ENCODE results near the gene OAS3. TPM values are rescaled to one million over a fixed set of nuclear protein-coding genes. Genes with fewer than 3 reads are reported as not detected.

OAS3 gene
- total RNA-seq, 1 donor from 2014 or later = not detected

GRCh38 chr12:112963227-112963861 lies 25.1 kb downstream of the OAS3 start:
- Mint-ChIP-seq H3K9me3 (ENCODE audit: unreplicated experiment) (peaks cover 1% of the 10 kb centered on the region), H3K4me3 (ENCODE audit: unreplicated experiment) (no peak overlapping the region), H3K4me1 (ENCODE audit: low read depth, unreplicated experiment) (no peaks in the 10 kb centered on the region), H3K27me3 (ENCODE audit: unreplicated experiment) (peaks cover 2% of the 10 kb centered on the region), H3K27ac (ENCODE audit: unreplicated experiment) (no peak overlapping the region), H3K36me3 (ENCODE audit: unreplicated experiment) (peaks cover 19% of the 10 kb centered on the region)
- DNase-seq = no peak
- TF ChIP-seq, protein P1, sequence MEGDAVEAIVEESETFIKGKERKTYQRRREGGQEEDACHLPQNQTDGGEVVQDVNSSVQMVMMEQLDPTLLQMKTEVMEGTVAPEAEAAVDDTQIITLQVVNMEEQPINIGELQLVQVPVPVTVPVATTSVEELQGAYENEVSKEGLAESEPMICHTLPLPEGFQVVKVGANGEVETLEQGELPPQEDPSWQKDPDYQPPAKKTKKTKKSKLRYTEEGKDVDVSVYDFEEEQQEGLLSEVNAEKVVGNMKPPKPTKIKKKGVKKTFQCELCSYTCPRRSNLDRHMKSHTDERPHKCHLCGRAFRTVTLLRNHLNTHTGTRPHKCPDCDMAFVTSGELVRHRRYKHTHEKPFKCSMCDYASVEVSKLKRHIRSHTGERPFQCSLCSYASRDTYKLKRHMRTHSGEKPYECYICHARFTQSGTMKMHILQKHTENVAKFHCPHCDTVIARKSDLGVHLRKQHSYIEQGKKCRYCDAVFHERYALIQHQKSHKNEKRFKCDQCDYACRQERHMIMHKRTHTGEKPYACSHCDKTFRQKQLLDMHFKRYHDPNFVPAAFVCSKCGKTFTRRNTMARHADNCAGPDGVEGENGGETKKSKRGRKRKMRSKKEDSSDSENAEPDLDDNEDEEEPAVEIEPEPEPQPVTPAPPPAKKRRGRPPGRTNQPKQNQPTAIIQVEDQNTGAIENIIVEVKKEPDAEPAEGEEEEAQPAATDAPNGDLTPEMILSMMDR (IDR thresholded peaks at IDR 0.05; ENCODE audit: partially characterized antibody, unreplicated experiment) = no peak

DNA sequence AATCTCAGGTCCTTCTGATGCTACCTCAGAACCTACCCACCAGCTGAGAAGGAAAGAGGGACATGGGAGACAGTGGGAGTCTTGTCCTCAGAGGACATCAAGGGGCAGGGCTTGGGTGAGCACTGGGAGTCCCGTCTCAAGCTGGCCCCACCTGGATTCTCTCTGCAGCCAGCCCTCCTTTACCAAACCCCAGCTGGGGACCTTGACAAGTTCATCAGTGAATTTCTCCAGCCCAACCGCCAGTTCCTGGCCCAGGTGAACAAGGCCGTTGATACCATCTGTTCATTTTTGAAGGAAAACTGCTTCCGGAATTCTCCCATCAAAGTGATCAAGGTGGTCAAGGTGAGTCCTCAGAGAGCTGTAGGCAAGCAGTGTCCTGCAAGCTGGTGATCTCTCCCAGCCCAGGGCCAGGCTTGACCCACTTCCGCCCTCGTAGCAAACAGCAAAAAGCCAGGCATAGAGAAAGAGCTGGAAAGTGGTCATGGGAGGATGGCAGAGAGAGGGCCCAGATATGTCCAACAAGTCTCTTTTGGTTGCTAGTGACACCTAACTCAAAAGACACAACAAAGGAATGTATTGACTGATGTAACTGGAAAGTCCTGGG lies 25.9 kb downstream of the OAS3 start:
- TF ChIP-seq, protein P1 (IDR thresholded peaks at IDR 0.05; ENCODE audit: partially characterized antibody, unreplicated experiment) = no peak
- H3K4me3 Mint-ChIP-seq (ENCODE audit: unreplicated experiment) = no peak overlapping the region
- H3K36me3 Mint-ChIP-seq (ENCODE audit: unreplicated experiment) = peaks cover 19% of the 10 kb centered on the region
- H3K4me1 Mint-ChIP-seq (ENCODE audit: low read depth, unreplicated experiment) = no peaks in the 10 kb centered on the region
- peaks cover 1% of the 10 kb centered on the region for H3K9me3 Mint-ChIP-seq (ENCODE audit: unreplicated experiment)
- H3K27me3 Mint-ChIP-seq (ENCODE audit: unreplicated experiment) = peaks cover 2% of the 10 kb centered on the region
- DNase-seq = no peak
- no peak overlapping the region for H3K27ac Mint-ChIP-seq (ENCODE audit: unreplicated experiment)

- H3K4me3 Mint-ChIP-seq (ENCODE audit: unreplicated experiment) = no peak overlapping the region
- no peak for DNase-seq
- H3K9me3 Mint-ChIP-seq (ENCODE audit: unreplicated experiment) = peaks cover 1% of the 10 kb centered on the region
- TF ChIP-seq, protein P1 (IDR thresholded peaks at IDR 0.05; ENCODE audit: partially characterized antibody, unreplicated experiment) = no peak
- peaks cover 12% of the 10 kb centered on the region for H3K36me3 Mint-ChIP-seq (ENCODE audit: unreplicated experiment)
- H3K4me1 Mint-ChIP-seq (ENCODE audit: low read depth, unreplicated experiment) = no peaks in the 10 kb centered on the region
- no peak overlapping the region for H3K27ac Mint-ChIP-seq (ENCODE audit: unreplicated experiment)
- H3K27me3 Mint-ChIP-seq (ENCODE audit: unreplicated experiment) = peaks cover 2% of the 10 kb centered on the region
These were observed 26.6 kb downstream of the OAS3 start for GRCh38 chr12:112964915-112965314.

DNA sequence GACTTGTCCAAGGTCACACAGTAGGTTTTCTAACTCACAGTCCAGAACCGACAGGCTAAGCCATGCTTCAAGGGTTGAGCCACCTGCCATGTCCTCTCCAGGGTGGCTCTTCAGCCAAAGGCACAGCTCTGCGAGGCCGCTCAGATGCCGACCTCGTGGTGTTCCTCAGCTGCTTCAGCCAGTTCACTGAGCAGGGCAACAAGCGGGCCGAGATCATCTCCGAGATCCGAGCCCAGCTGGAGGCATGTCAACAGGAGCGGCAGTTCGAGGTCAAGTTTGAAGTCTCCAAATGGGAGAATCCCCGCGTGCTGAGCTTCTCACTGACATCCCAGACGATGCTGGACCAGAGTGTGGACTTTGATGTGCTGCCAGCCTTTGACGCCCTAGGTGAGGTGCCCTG lies 27.4 kb downstream of the OAS3 start:
- no peak for DNase-seq
- H3K27me3 Mint-ChIP-seq (ENCODE audit: unreplicated experiment) = peaks cover 2% of the 10 kb centered on the region
- no peak overlapping the region for H3K27ac Mint-ChIP-seq (ENCODE audit: unreplicated experiment)
- H3K9me3 Mint-ChIP-seq (ENCODE audit: unreplicated experiment) = peaks cover 1% of the 10 kb centered on the region
- no peaks in the 10 kb centered on the region for H3K4me1 Mint-ChIP-seq (ENCODE audit: low read depth, unreplicated experiment)
- no peak overlapping the region for H3K4me3 Mint-ChIP-seq (ENCODE audit: unreplicated experiment)
- TF ChIP-seq, protein P1 (IDR thresholded peaks at IDR 0.05; ENCODE audit: partially characterized antibody, unreplicated experiment) = no peak
- peaks cover 10% of the 10 kb centered on the region for H3K36me3 Mint-ChIP-seq (ENCODE audit: unreplicated experiment)

GRCh38 chr12:112967306-112967705 lies 29.0 kb downstream of the OAS3 start:
- TF ChIP-seq, protein P1 (IDR thresholded peaks at IDR 0.05; ENCODE audit: partially characterized antibody, unreplicated experiment) = no peak
- no peak overlapping the region for H3K27ac Mint-ChIP-seq (ENCODE audit: unreplicated experiment)
- DNase-seq = no peak
- peaks cover 10% of the 10 kb centered on the region for H3K36me3 Mint-ChIP-seq (ENCODE audit: unreplicated experiment)
- no peaks in the 10 kb centered on the region for H3K4me1 Mint-ChIP-seq (ENCODE audit: low read depth, unreplicated experiment)
- no peaks in the 10 kb centered on the region for H3K9me3 Mint-ChIP-seq (ENCODE audit: unreplicated experiment)
- peaks cover 2% of the 10 kb centered on the region for H3K27me3 Mint-ChIP-seq (ENCODE audit: unreplicated experiment)
- no peak overlapping the region for H3K4me3 Mint-ChIP-seq (ENCODE audit: unreplicated experiment)
